PFSK-1 (cell line): Measurements from ENCODE around the gene MFSD2B.

Experiments
- FOXP2 ChIP-seq: optimal IDR thresholded peaks from 2 replicates; pipeline ENCODE3; 2011; ENCODE audit warnings: borderline replicate concordance, control low read depth, inconsistent platforms; ENCODE audit not compliant: insufficient read depth; ENCODE audit errors: extremely low read length, extremely low read depth
- POLR2AphosphoS5 ChIP-seq: IDR thresholded peaks from 2 replicates; pipeline ENCODE4 v1.6.1; 2012; ENCODE audit warnings: low read depth, mild to moderate bottlenecking, control low read depth, low read length, moderate library complexity
- REST ChIP-seq, 2 experiments: IDR thresholded peaks; 2 replicates each; pipeline versions ENCODE4 v1.6.1 to v1.8.0; 2011 to 2012; ENCODE audit warnings: low read depth in 2 of 2, low read length in 2 of 2, control low read depth in 1 of 2, inconsistent platforms in 1 of 2, mild to moderate bottlenecking in 1 of 2, moderate library complexity in 1 of 2; ENCODE audit not compliant: insufficient read depth in 1 of 2
- SIN3A ChIP-seq: IDR thresholded peaks from 2 replicates; pipeline ENCODE4 v1.6.1; 2012; ENCODE audit warnings: mild to moderate bottlenecking, low read length, moderate library complexity, borderline replicate concordance; ENCODE audit not compliant: insufficient read depth
- TAF1 ChIP-seq: IDR thresholded peaks from 2 replicates; pipeline ENCODE4 v1.6.1; 2012; ENCODE audit warnings: low read length, control low read depth, borderline replicate concordance; ENCODE audit not compliant: insufficient read depth

The MFSD2B gene

DNA sequence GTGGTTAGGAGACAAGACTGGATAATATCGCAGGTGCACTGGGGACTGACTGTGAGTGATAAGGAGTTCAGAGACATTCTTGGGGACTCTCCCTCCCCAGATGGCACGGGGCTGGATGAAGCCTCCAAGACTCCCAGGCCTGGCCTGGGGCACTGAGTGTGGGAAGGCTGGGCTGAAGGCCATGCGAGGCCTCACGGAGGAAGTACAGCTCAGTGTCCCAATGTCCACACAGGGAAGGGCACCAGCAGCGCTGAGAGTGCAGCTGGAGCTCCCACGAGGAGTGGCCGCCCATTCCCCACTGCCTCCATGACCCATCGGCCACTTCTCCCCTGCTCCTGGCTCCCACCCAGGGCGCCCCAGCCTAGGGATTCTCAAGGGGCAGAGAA, 6.5 kb downstream of the MFSD2B start:
- no peak for TF ChIP-seq REST (IDR thresholded peaks at IDR 0.05; ENCODE audit: insufficient read depth in 1 of 2, low read depth in 2 of 2, low read length in 2 of 2)
- TF ChIP-seq POLR2AphosphoS5 = no peak
- TF ChIP-seq FOXP2 = no peak
- TF ChIP-seq TAF1 = no peak
- no peak for TF ChIP-seq SIN3A

DNA sequence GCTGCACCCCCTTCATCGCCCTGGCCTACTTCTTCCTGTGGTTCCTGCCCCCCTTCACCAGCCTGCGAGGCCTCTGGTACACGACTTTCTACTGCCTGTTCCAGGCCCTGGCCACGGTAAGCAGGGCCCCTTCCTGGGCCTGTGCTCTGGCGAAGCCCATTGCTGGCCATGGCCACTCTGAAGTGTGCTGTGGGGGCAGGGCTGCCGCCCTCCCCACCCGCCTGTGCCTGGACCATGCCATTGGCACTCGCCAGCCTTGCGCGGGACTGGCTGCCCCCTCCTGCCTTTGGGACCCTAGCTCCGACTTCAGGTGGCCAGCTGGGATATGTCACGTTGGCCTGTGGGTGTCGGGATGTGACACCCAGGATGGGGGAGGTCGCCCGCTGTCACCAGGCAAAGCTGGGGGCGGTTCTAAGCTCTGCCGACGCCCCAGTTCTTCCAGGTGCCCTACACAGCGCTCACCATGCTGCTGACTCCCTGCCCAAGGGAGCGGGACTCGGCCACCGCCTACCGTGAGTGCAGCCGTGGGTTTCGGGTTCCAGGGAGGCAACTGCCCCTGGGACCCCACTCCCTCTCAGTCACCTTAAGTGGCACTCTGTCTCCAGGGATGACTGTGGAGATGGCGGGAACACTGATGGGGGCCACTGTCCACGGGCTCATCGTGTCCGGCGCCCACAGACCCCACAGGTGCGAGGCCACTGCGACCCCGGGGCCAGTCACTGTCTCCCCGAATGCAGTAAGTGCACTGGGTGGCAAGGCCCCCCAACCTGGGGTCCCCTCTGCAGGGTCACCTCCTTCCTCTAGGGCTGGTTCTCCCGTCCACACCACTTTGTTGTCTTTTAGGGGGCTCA, 7.2 kb downstream of the MFSD2B start:
- no peak for TF ChIP-seq FOXP2
- TF ChIP-seq SIN3A = no peak
- TF ChIP-seq TAF1 = no peak
- no peak for TF ChIP-seq REST (IDR thresholded peaks at IDR 0.05; ENCODE audit: insufficient read depth in 1 of 2, low read depth in 2 of 2, low read length in 2 of 2)
- no peak for TF ChIP-seq POLR2AphosphoS5

- TF ChIP-seq FOXP2 = no peak
Measured at GRCh38 chr2:24017711-24018110, 7.8 kb downstream of the MFSD2B start.

DNA sequence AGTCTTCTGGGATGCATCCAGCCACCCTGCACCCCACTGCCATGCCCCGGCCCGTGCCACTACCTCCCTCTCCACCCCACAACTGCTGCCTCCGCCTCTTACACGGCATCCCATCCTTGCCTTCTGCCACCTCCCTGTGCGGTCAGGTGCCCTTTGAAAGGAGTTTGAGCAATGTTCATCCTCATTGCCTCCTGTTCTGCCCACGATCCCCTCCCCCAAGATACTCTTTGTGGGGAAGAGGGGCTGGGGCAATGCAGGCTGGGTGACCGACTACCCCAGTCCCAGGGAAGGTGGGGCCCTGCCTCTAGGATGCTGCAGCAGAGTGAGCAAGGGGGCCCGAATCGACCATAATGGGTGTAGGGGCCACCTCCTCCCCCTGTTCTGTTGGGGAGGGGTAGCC, 8.4 kb downstream of the MFSD2B start:
- TF ChIP-seq REST (IDR thresholded peaks at IDR 0.05; ENCODE audit: insufficient read depth in 1 of 2, low read depth in 2 of 2, low read length in 2 of 2) = no peak
- no peak for TF ChIP-seq SIN3A
- TF ChIP-seq TAF1 = no peak
- TF ChIP-seq FOXP2 = no peak
- TF ChIP-seq POLR2AphosphoS5 = no peak

GRCh38 chr2:24019729-24020128, 9.8 kb downstream of the MFSD2B start:
- TF ChIP-seq POLR2AphosphoS5 (no peak), TAF1 (no peak), SIN3A (no peak), FOXP2 (no peak), REST (IDR thresholded peaks at IDR 0.05; ENCODE audit: insufficient read depth in 1 of 2, low read depth in 2 of 2, low read length in 2 of 2) (no peak)
